Hematopoietic multipotent progenitor cell treated with erythropoietin and hydrocortisone succinate and interleukin-3 and kit ligand, for 6 days (in vitro differentiated cells): Measurements from ENCODE around the gene LRRC55.

Experiments
- DNase-seq: peaks from one replicate; pipeline ENCODE4 v3.0.0-alpha.2; 2015

LRRC55 gene, protein sequence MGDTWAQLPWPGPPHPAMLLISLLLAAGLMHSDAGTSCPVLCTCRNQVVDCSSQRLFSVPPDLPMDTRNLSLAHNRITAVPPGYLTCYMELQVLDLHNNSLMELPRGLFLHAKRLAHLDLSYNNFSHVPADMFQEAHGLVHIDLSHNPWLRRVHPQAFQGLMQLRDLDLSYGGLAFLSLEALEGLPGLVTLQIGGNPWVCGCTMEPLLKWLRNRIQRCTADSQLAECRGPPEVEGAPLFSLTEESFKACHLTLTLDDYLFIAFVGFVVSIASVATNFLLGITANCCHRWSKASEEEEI

DNA sequence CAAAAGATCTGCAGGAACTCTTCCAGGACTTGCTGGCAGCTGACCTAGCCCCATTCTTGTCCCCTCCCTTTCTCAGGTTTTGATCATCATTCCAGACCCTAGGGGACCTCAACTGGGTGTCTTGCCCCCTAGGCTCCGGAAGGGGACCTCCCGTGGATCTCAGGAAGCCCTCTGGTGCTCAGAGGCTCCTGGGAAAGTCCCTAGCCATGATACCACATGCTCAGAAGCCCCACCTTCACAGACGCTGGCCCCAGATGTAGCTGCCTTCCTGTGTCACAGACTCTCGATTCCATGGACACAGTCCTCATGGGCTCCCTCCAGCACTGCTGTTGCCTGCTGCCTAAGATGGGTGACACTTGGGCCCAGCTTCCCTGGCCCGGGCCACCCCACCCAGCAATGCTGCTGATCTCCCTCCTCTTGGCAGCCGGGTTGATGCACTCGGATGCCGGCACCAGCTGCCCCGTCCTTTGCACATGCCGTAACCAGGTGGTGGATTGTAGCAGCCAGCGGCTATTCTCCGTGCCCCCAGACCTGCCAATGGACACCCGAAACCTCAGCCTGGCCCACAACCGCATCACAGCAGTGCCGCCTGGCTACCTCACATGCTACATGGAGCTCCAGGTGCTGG is at the start of gene LRRC55:
LRRC55 (plus strand) TSS at position 276 of the 628 bp plus-strand sequence; CDS start at position 346, 70 bp downstream.
- no peak for DNase-seq

- no peak for DNase-seq
These were observed 48.3 kb upstream of the LRRC55 start for GRCh38 chr11:57133366-57134038.

DNA sequence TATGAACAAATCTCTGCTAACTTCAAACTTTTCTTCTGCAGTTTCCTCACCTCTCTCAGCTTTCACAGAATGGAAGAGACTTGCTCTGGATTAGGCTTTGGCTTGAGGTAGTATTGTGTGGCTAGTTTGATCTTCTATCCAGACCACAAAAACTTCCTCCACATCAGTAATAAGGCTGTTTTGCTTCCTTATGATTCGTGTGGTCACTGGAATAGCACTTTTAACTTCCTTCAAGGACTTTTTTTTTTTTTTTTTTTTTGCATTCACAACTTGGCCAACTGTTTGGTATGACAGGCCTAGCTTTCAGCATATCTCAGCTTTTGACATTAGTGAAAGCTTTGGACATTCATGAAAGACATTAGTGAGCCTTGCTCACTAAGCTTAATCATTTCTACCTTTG is 47.5 kb upstream of the LRRC55 start:
- no peak for DNase-seq

DNA sequence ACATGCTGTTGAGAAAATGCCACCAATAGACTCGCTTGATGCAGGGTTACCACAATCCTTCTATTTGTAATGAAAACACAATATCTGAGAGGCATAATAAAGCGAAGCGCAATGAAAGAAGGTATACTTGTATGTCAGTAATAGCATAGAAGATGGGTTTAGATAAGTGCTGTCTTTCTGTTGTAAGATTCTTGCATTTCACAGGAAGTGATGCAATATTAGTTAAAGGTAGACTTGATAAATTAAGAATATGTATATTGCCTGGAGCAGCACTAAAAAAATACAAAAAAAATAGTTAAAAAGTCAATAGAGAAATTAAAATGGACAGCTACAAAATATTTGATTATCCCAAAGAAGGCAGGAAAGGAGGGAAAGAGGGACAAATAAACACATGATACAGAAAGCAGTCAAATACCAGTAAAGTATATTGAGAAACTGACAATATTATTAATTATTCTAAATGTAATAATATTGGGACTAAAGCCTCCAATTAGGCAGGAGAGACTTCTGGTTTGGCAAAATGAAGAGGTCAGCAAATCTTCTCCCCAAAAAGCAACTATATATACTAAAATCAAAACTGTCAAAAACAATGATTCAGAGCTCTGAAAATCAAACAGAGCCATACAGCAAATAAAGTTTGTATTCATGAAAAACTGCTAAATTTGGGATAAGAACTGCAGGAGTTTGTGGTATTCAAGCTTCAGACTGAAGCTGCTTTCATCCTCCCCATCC is 46.6 kb upstream of the LRRC55 start:
- DNase-seq: no peak

GRCh38 chr11:57140568-57140967 is 41.2 kb upstream of the LRRC55 start:
- DNase-seq: no peak

- no peak for DNase-seq
These were observed 38.3 kb upstream of the LRRC55 start for GRCh38 chr11:57143459-57143858.

DNA sequence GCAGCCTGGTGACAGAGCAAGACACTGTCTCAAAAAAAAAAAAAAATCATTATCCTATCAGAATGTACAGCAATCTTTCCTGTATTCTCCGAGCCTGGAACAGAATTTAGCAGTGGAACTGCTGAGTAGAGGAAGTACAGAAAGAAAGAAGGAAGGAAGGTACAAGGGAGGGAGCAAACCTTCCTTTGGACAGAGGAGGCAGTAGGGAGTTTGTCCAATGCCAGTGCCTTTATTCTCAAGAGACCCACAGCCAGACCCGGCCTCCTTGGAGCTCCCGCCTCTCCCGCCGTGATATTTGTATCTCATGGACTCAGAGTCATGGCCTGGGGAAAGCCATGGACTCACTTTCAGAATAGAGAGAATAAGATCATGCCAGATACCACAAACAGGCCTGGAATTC is 37.7 kb upstream of the LRRC55 start:
- DNase-seq: no peak

GRCh38 chr11:57144531-57145320 is 37.0 kb upstream of the LRRC55 start:
- no peak for DNase-seq

- DNase-seq: no peak
These were observed 35.5 kb upstream of the LRRC55 start for GRCh38 chr11:57146301-57146700.

- DNase-seq: no peak
These were observed 33.1 kb upstream of the LRRC55 start for GRCh38 chr11:57148621-57149020.

- DNase-seq: peak; percentile 50
These were observed 31.3 kb upstream of the LRRC55 start for GRCh38 chr11:57150454-57150917.

- DNase-seq: no peak
These were observed 29.6 kb upstream of the LRRC55 start for GRCh38 chr11:57152134-57152533.

DNA sequence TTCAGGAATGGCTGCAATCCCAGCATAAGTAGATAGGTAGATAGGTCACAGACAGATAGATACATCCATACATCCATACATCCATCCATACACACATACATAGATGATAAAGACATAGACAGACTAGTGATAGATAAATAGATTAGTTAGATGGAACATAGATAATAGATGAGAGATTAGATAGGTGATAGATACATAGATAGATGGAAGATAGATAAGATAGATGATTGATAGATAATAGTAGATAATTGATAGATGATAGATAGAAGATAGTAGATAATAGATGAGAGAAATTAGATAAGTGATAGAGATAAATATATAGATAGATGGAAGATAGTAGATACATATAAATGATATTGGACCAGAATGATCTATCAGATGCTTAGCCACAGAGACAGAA is 28.3 kb upstream of the LRRC55 start:
- no peak for DNase-seq

DNA sequence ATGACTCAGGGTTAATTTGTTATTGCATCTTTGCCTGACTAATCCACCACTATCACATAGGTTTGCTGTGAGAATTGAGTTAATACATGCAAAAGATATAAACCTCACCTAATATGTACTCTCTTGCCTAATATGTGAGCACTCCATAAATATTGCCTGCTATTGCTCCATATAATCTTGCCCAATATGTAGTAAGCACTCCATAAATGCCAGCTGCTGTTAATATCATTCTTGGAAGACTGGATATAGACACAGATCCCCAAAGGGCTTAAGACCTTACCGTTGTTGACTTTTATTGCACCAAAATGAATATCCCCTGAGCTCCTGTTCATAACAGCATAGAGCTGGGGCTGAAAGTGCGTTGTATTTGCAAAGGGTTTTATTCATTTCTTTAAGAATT is 27.0 kb upstream of the LRRC55 start:
- no peak for DNase-seq

DNA sequence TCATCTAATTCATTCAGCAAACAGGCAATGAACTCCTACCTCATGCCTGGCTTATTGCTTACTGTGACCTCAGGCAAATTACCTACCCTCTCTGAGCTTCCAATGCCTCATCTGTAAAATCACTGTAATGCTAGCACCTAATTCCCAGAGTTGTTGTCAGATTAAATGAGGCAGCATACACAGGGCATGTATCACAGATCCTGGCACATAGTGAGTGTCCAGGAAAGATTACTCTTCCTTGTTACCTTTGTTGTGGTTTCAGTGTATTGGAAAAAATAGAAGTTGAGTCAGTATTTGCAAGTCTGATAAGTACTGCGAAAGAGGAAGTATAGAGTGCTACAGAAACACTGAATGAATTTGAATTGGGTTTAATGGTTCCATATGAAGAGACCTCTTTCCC is 26.4 kb upstream of the LRRC55 start:
- no peak for DNase-seq

DNA sequence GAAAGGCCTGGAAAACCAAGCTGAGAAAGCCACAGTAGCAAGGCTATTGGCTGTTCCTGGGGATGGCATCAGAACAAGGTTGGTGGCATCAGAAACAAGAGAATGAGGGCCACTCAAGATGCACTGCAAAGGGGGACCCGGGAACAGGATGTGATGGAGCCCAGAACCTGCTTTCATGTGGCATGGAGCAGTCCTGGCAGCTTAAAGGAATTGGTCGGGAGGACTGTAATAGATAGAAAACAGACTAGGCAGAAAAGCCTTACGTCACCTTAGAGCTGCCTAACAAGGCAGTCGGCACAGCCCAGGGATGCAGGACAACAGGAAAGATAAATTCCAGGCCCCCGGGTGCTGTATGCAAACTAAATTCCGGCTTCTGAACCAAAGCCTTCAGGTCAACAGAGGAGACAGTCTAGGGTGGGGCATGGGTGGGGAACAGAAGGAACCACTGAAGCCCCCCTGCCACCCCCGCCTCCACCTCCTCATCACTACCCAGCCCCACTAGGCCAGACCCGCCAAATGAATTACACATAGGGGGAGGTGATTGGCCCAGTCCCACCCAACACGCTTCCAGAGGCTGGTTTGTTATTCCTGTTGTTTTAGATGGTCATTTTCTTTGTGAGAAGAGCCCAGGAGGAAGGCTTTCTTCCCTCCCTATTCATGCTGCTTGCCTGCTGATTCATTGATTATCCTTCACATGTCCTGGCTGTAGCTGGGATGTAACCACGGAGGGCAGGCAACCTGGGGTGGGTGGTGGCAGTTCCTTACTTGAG is 25.7 kb upstream of the LRRC55 start:
- no peak for DNase-seq

GRCh38 chr11:57156928-57157327 is 24.8 kb upstream of the LRRC55 start:
- no peak for DNase-seq

DNA sequence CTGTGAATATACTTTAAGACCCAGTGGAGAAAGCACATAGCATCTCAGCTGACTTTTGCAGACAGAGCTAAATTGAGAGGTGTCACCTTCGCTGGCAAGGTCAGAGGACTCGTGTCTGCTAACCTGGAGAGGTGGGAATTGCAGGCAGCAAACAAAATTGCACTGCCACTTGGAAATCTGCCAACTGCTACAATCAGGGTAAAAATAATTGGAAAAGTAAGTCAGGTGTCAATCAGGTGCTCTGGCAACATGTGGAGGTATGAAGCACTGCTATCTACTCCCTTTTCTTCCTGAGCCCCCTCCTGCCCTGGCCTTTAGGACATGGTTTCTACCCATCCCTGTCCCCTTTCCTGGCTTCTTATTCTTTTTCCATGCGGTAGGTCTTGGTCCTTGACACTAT is 24.1 kb upstream of the LRRC55 start:
- no peak for DNase-seq

GRCh38 chr11:57158180-57158579 is 23.6 kb upstream of the LRRC55 start:
- no peak for DNase-seq

DNA sequence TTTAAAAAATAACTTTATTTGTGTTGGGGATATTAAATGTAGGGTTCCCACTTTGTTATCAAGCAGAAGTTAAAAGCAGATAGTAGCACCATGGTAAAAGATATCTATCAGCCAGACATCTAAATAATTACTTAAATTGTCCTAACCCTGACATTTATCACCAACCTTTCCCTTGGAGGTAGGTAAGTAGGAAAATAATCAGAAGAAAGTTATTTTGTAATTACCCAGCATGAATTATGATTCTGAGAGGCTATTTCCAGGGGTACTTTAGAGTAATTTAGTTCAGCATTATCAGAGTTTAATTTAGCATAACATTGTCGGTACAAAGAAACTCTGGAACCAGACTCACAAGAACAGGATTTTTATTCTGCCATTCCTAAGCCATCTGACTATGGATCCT is 23.2 kb upstream of the LRRC55 start:
- no peak for DNase-seq

- no peak for DNase-seq
These were observed 21.1 kb upstream of the LRRC55 start for GRCh38 chr11:57160665-57161064.

- DNase-seq: no peak
These were observed 20.4 kb upstream of the LRRC55 start for GRCh38 chr11:57161351-57161750.
